Endothelial cell of umbilical vein (primary cell): ENCODE results near the gene ADAMTSL3. TPM values are rescaled to one million over a fixed set of nuclear protein-coding genes. Genes with fewer than 3 reads are reported as not detected.

Source experiments
- BruUV-seq: library from RNA; stranded (reverse); fragments of 400-500 nt; replicated peaks from 2 replicates; lab custom pipeline; 2021; lab: Mats Ljungman, UMichigan
- CTCF ChIA-PET: fragments of 300-600, 350-600 bp; sonication (Branson Sonifier 250); formaldehyde crosslinking; loops from one replicate; lab custom pipeline; 2021; ENCODE audit warnings: antibody characterized with exemption, inconsistent platforms; lab: Charles Lee
- POLR2A ChIA-PET: fragments of 300-600, 350-600 bp; sonication (Branson Sonifier 250); formaldehyde crosslinking; loops from one replicate; lab custom pipeline; 2021; ENCODE audit warnings: antibody characterized with exemption, inconsistent platforms; lab: Charles Lee
- DNase-seq: peaks from one replicate; pipeline ENCODE4 v3.0.0-alpha.2; 2011; ENCODE audit warnings: low read depth, low spot score
- FAIRE-seq: peaks from 2 replicates; lab custom pipeline; 2011; peaks lifted over from hg19 to GRCh38; lab: Jason Lieb, UNC
- H2AFZ ChIP-seq: 2 replicates; pipeline ENCODE4 v1.6.0; 2012; ENCODE audit warnings: low read depth, low read length, control low read depth, inconsistent platforms
- H3K27ac ChIP-seq: 2 replicates; pipeline ENCODE4 v1.5.1; 2011; ENCODE audit warnings: low read depth, mild to moderate bottlenecking, control low read depth, low read length, moderate library complexity; ENCODE audit not compliant: insufficient read depth
- H3K27me3 ChIP-seq, 2 experiments: 2 replicates each; pipeline versions ENCODE4 v1.6.0 to v1.6.1; 2011; ENCODE audit warnings: low read length in 2 of 2, mixed read lengths in 1 of 2; ENCODE audit not compliant: control insufficient read depth in 2 of 2, insufficient read depth in 2 of 2
- H3K36me3 ChIP-seq, 2 experiments: 2 replicates in 1 of 2; 3 replicates in 1 of 2; pipeline ENCODE4 v1.5.1; 2011; ENCODE audit warnings: low read length in 2 of 2, mild to moderate bottlenecking in 1 of 2, moderate library complexity in 1 of 2; ENCODE audit not compliant: control insufficient read depth in 2 of 2, insufficient read depth in 2 of 2; ENCODE audit errors: extremely low read depth in 1 of 2
- H3K4me1 ChIP-seq: 3 replicates; pipeline ENCODE4 v1.5.1; 2011; ENCODE audit warnings: mild to moderate bottlenecking, low read length; ENCODE audit not compliant: control insufficient read depth, insufficient read depth; ENCODE audit errors: extremely low read depth
- H3K4me2 ChIP-seq: 2 replicates; pipeline ENCODE4 v1.6.1; 2011; ENCODE audit warnings: low read length, control low read depth, mixed read lengths; ENCODE audit not compliant: insufficient read depth
- H3K4me3 ChIP-seq, 3 experiments: fragments of 200-600 bp in 1 of 3; sonication (generic), shearing (Covaris generic) in 1 of 3; replicated peaks in 1 of 3; 2 replicates each; pipeline ENCODE4 v1.5.1; 2011 to 2016; ENCODE audit warnings: control low read depth in 3 of 3, low read length in 3 of 3, mild to moderate bottlenecking in 2 of 3, inconsistent platforms in 1 of 3, low read depth in 1 of 3, moderate library complexity in 1 of 3; ENCODE audit not compliant: insufficient read depth in 1 of 3
- H3K79me2 ChIP-seq: 2 replicates; pipeline ENCODE4 v1.6.0; 2012; ENCODE audit warnings: low read length, inconsistent platforms; ENCODE audit not compliant: control insufficient read depth, insufficient read depth
- H3K9ac ChIP-seq: replicated peaks from 2 replicates; pipeline ENCODE3; 2011; ENCODE audit warnings: low read length, control low read depth; ENCODE audit not compliant: insufficient read depth; ENCODE audit errors: extremely low read depth
- H3K9me1 ChIP-seq: replicated peaks from 3 replicates; pipeline ENCODE4 v1.6.0; 2011; ENCODE audit warnings: mild to moderate bottlenecking, low read length; ENCODE audit not compliant: control insufficient read depth, insufficient read depth; ENCODE audit errors: extremely low read depth
- H3K9me3 ChIP-seq: replicated peaks from 2 replicates; pipeline ENCODE4 v1.5.1; 2012; ENCODE audit warnings: low read length, inconsistent platforms; ENCODE audit not compliant: control insufficient read depth, insufficient read depth
- H4K20me1 ChIP-seq: replicated peaks from 2 replicates; pipeline ENCODE3; 2011; ENCODE audit warnings: mild to moderate bottlenecking, low read length; ENCODE audit not compliant: control insufficient read depth, insufficient read depth; ENCODE audit errors: extremely low read depth
- EZH2 ChIP-seq: IDR thresholded peaks from 2 replicates; pipeline ENCODE4 v1.6.1; 2012; ENCODE audit warnings: borderline replicate concordance, low read depth, mild to moderate bottlenecking, moderate library complexity, low read length, inconsistent platforms; ENCODE audit not compliant: severe bottlenecking
- FOS ChIP-seq: IDR thresholded peaks from 2 replicates; pipeline ENCODE4 v1.6.1; 2011; ENCODE audit warnings: mild to moderate bottlenecking, low read length, moderate library complexity, borderline replicate concordance; ENCODE audit not compliant: insufficient read depth
- GATA2 ChIP-seq: IDR thresholded peaks from 2 replicates; pipeline ENCODE4 v1.7.0; 2011; ENCODE audit warnings: low read depth, mild to moderate bottlenecking, moderate library complexity, mixed read lengths, low read length; ENCODE audit not compliant: insufficient read length, insufficient read depth
- JUN ChIP-seq: IDR thresholded peaks from 2 replicates; pipeline ENCODE4 v1.6.1; 2011; ENCODE audit warnings: borderline replicate concordance, low read depth; ENCODE audit not compliant: insufficient read length, insufficient read depth
- MYC ChIP-seq: IDR thresholded peaks from one replicate; pipeline ENCODE4 v1.6.1; 2011; ENCODE audit warnings: mild to moderate bottlenecking, low read depth, low read length
- POLR2A ChIP-seq: IDR thresholded peaks from 2 replicates; pipeline ENCODE4 v1.6.1; 2012; ENCODE audit warnings: low read depth, mild to moderate bottlenecking, control low read depth, low read length
- POLR2AphosphoS5 ChIP-seq: IDR thresholded peaks from 2 replicates; pipeline ENCODE4 v1.6.1; 2012; ENCODE audit warnings: low read depth, mild to moderate bottlenecking, control low read depth, low read length, moderate library complexity; ENCODE audit not compliant: insufficient read depth
- dilution Hi-C: fragments of 300-500 bp; cut with MboI; formaldehyde crosslinking; loops from one replicate; pipeline ENCODE4 v1.15.0; 2019; ENCODE audit warnings: low sequenced_read_pairs; ENCODE audit not compliant: extremely low pct_ligation_motif_present
- intact Hi-C: fragments of 100-400 bp; cut with micrococcal nuclease; formaldehyde crosslinking; loops from one replicate; pipeline ENCODE4 v1.10.0; 2022
- polyA plus RNA-seq, 4 experiments: library from polyadenylated mRNA; depleted of rRNA in 3 of 4; stranded (reverse) in 3 of 4; unstranded in 1 of 4; fragments of >200 nt; gene quantifications; 2 replicates each; pipeline versions ENCODE4 v1.2.1 to v1.2.3, GENCODE V29; 2011 to 2012; ENCODE audit warnings: missing spikeins in 1 of 4
- total RNA-seq: library from RNA; stranded (reverse); gene quantifications from 2 replicates; pipeline ENCODE4 v1.2.3, GENCODE V29; 2021
- TF ChIP-seq, protein P1 (sequence below), 2 donors: IDR thresholded peaks; 1 replicate in 1 of 2; 2 replicates in 1 of 2; pipeline ENCODE4 v1.5.1; 2011; ENCODE audit warnings: low read length in 2 of 2, mild to moderate bottlenecking in 2 of 2, moderate library complexity in 2 of 2, control low read depth in 1 of 2, inconsistent platforms in 1 of 2, low read depth in 1 of 2; ENCODE audit not compliant: insufficient read depth in 1 of 2; ENCODE audit errors: extremely low read depth in 1 of 2
- TF ChIP-seq, protein P2 (sequence below): IDR thresholded peaks from 2 replicates; pipeline ENCODE4 v1.6.1; 2011; ENCODE audit not compliant: insufficient read depth, insufficient read length

Gene ADAMTSL3
- total and polyA plus RNA-seq, 2 donors (not counting 3 experiments of a cell fraction or from before 2014, with no cell fraction given), result not detected

DNA sequence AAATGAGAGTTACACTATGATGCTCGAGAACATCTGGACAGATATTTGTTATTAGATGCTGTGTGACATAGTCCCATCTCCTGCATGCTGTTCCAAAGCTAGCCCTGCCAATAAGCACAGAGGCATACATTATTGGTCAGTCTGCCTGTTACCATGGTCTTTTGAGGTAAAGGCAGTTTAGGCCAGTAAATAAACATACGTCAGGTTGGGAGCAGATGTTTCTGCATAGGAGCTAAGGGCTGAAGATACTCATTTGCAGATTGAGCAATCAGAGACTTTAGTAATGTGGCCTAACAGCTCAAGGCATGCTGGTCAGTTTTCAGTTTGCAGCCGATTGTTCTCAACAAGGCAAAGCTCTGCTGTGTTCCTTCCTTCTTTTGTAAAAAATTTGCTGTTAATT lies 192.9 kb downstream of the ADAMTSL3 start:
- FAIRE-seq, result no peak
- no peak for DNase-seq

More for the DNA sequence above, 192.9 kb downstream of the ADAMTSL3 start:
- dilution Hi-C loops (no loop called here), intact Hi-C loops (no loop called here)
- TF ChIP-seq FOS (no peak), EZH2 (no peak), POLR2A (no peak), POLR2AphosphoS5 (no peak), JUN (no peak), GATA2 (no peak), MYC (no peak)
- TF ChIP-seq, protein P1, sequence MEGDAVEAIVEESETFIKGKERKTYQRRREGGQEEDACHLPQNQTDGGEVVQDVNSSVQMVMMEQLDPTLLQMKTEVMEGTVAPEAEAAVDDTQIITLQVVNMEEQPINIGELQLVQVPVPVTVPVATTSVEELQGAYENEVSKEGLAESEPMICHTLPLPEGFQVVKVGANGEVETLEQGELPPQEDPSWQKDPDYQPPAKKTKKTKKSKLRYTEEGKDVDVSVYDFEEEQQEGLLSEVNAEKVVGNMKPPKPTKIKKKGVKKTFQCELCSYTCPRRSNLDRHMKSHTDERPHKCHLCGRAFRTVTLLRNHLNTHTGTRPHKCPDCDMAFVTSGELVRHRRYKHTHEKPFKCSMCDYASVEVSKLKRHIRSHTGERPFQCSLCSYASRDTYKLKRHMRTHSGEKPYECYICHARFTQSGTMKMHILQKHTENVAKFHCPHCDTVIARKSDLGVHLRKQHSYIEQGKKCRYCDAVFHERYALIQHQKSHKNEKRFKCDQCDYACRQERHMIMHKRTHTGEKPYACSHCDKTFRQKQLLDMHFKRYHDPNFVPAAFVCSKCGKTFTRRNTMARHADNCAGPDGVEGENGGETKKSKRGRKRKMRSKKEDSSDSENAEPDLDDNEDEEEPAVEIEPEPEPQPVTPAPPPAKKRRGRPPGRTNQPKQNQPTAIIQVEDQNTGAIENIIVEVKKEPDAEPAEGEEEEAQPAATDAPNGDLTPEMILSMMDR (IDR thresholded peaks at IDR 0.05; ENCODE audit: extremely low read depth in 1 of 2, insufficient read depth in 1 of 2, low read depth in 1 of 2, low read length in 2 of 2), result no peak
- TF ChIP-seq, protein P2, sequence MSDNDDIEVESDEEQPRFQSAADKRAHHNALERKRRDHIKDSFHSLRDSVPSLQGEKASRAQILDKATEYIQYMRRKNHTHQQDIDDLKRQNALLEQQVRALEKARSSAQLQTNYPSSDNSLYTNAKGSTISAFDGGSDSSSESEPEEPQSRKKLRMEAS, result no peak
- Histone ChIP-seq H2AFZ (no peak overlapping the region), H3K9me3 (no peaks in the 10 kb centered on the region), H3K4me3 (no peak overlapping the region), H3K36me3 (no peaks in the 10 kb centered on the region), H3K27ac (no peak overlapping the region), H3K9ac (no peak overlapping the region), H3K79me2 (no peaks in the 10 kb centered on the region), H3K9me1 (no peaks in the 10 kb centered on the region), H4K20me1 (no peaks in the 10 kb centered on the region), H3K4me1 (peaks cover 8% of the 10 kb centered on the region), H3K27me3 (no peaks in the 10 kb centered on the region), H3K4me2 (no peak overlapping the region)
- CTCF ChIA-PET, result interaction anchor here (1.1 kb wide), 1 partner anchor 10 kb away, joined by 3 read pairs; no protein-coding TSS in a partner anchor
- BruUV-seq, result no TSS peak
- POLR2A ChIA-PET, result no interaction called here
